Activated CD8-positive, alpha-beta T cell treated with anti-CD3 and anti-CD28 coated beads, Interleukin-2, amount 10 ng/mL, durations not matched to agents 7 days and 5 days (primary cell): ENCODE data around the gene POR. TPM values are rescaled to one million over a fixed set of nuclear protein-coding genes. Genes with fewer than 3 reads are reported as not detected.

Experiments used
- ATAC-seq: fragments of 150-1000 bp; cut with Tn5 transposase; one replicate; pipeline ENCODE4 v1.10.0; 2021; ENCODE audit warnings: moderate library complexity
- CTCF ChIA-PET: fragments of 350-600 bp; sonication (Branson Sonifier 250); formaldehyde crosslinking; loops from one replicate; lab custom pipeline; 2021; ENCODE audit warnings: antibody characterized with exemption; lab: Charles Lee
- POLR2A ChIA-PET: fragments of 350-600 bp; sonication (Branson Sonifier 250); formaldehyde crosslinking; loops from one replicate; lab custom pipeline; 2021; ENCODE audit warnings: antibody characterized with exemption; lab: Charles Lee
- DNase-seq: peaks from one replicate; pipeline ENCODE4 v3.0.0-alpha.2; 2020
- H3K27ac Mint-ChIP-seq: one replicate; pipeline ENCODE4 v1.8.0; 2021; ENCODE audit warnings: mild to moderate bottlenecking, mixed read lengths
- H3K27me3 Mint-ChIP-seq: one replicate; pipeline ENCODE4 v1.8.0; 2021; ENCODE audit warnings: low read depth, mixed read lengths
- H3K36me3 Mint-ChIP-seq: one replicate; pipeline ENCODE4 v1.8.0; 2021; ENCODE audit warnings: low read depth, mixed read lengths
- H3K4me1 Mint-ChIP-seq: one replicate; pipeline ENCODE4 v1.8.0; 2021; ENCODE audit warnings: low read depth, mixed read lengths
- H3K4me3 Mint-ChIP-seq: one replicate; pipeline ENCODE4 v1.8.0; 2021; ENCODE audit warnings: mild to moderate bottlenecking, mixed read lengths
- H3K9me3 Mint-ChIP-seq: one replicate; pipeline ENCODE4 v1.8.0; 2022; ENCODE audit warnings: mixed read lengths; ENCODE audit not compliant: insufficient read depth
- total RNA-seq, 2 experiments: library from RNA; stranded (reverse); gene quantifications; one replicate each; pipeline ENCODE4 v1.2.3, GENCODE V29; 2021

Gene POR
- total RNA-seq, 2 experiments from 2014 or later = 31.8 to 32.2 TPM

DNA sequence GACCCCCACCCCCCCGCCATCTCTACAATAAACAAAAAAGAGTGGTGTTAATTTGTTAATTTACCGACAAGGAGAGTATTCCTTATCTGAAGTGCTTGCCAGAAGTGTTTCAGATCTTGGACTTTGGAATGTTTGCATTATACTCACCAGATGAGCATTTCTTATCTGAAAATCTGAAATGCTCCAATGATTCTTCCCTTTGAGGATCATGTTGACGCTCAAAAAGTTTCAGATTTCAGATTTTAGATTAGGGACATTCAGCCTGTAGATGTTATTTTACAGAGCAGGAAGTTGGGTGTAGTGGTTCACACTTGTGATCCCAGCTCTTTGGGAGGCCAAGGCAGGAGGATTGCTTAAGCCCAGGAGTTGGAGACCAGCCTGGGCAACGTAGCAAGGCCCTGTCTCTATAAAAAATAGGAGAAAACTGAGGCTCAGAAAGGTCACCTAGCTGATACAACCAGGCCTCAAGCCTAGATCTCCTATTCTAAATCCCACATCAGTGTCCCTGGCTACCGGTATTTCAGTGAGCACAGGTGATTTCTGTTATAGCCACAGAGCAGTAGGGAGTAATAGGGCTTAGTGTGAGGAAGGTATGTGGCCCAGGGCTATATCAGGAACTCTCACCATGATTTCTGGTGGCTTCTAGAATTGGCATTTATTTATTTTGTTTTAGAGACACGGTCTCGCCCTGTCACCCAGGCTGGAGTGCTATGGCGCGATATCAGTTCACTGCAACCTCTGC, 44.0 kb downstream of the POR start:
- ATAC-seq = no peak
- no peaks in the 10 kb centered on the region for H3K27me3 Mint-ChIP-seq
- H3K36me3 Mint-ChIP-seq = no peaks in the 10 kb centered on the region

DNA sequence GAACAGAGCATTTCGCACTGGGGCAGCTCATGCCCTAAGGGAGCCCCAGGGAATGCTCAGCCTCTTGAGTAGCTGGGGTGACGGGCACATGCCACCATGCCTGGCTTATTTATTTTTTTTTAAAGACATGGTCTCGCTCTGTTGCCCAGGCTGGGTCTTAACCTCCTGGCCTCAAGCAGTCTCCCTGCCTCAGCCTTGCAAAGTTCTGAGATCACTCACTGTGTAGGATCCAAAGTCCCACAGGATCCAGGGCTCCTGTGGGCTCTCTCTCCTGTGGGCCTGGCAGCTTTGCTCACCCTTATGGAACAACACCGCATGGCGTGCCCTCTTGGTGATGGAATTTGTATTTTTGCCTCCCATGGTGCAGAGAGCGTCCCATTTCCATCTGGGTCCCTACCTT, 45.4 kb downstream of the POR start:
- H3K36me3 Mint-ChIP-seq = no peaks in the 10 kb centered on the region

More for the DNA sequence above, 44.0 kb downstream of the POR start:
- Mint-ChIP-seq H3K4me1 (no peaks in the 10 kb centered on the region), H3K27ac (no peak overlapping the region), H3K9me3 (no peaks in the 10 kb centered on the region), H3K4me3 (no peak overlapping the region)
- CTCF ChIA-PET = no interaction called here
- DNase-seq = no peak
- POLR2A ChIA-PET = interaction anchor here (1.0 kb wide), 1 partner anchor 30 kb away, joined by 3 read pairs; no protein-coding TSS in a partner anchor

DNA sequence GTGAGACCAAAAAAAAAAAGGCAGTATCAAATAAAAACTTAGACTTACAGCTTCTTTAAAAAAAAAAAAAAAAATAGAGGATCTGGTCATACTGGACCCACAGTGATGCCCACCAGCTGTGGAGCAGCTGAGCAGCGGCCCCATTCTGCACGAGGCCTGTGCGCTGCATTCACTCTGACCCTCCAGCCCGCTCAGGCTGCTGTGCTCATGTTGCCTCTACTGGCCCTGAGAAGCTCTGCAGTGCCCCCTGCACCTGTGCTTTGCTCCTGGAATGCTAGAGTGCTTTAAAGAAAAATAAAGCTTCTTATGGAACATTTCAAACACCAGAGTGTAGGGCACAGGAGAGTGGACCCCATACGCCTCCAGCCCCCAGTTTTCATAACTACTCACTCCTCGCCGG, 46.3 kb downstream of the POR start:
- ATAC-seq (no peak), DNase-seq (no peak)
- H3K36me3 Mint-ChIP-seq = no peaks in the 10 kb centered on the region
- ChIA-PET POLR2A (no interaction called here), CTCF (no interaction called here)
- no peak overlapping the region for H3K4me3 Mint-ChIP-seq
- no peaks in the 10 kb centered on the region for H3K27me3 Mint-ChIP-seq
- H3K9me3 Mint-ChIP-seq = no peaks in the 10 kb centered on the region
- H3K4me1 Mint-ChIP-seq = no peaks in the 10 kb centered on the region
- no peak overlapping the region for H3K27ac Mint-ChIP-seq

More for the DNA sequence above, 45.4 kb downstream of the POR start:
- POLR2A ChIA-PET = no interaction called here
- Mint-ChIP-seq H3K9me3 (no peaks in the 10 kb centered on the region), H3K27ac (no peak overlapping the region), H3K4me1 (no peaks in the 10 kb centered on the region), H3K27me3 (no peaks in the 10 kb centered on the region), H3K4me3 (no peak overlapping the region)
- CTCF ChIA-PET = no interaction called here
- no peak for DNase-seq
- ATAC-seq = no peak

- ChIA-PET POLR2A (no interaction called here), CTCF (no interaction called here)
- Mint-ChIP-seq H3K27ac (no peak overlapping the region), H3K27me3 (no peaks in the 10 kb centered on the region), H3K9me3 (no peaks in the 10 kb centered on the region), H3K36me3 (no peaks in the 10 kb centered on the region), H3K4me3 (no peak overlapping the region), H3K4me1 (no peaks in the 10 kb centered on the region)
- DNase-seq = no peak
- ATAC-seq = no peak
These were observed 47.8 kb downstream of the POR start for GRCh38 chr7:75962607-75963380.

DNA sequence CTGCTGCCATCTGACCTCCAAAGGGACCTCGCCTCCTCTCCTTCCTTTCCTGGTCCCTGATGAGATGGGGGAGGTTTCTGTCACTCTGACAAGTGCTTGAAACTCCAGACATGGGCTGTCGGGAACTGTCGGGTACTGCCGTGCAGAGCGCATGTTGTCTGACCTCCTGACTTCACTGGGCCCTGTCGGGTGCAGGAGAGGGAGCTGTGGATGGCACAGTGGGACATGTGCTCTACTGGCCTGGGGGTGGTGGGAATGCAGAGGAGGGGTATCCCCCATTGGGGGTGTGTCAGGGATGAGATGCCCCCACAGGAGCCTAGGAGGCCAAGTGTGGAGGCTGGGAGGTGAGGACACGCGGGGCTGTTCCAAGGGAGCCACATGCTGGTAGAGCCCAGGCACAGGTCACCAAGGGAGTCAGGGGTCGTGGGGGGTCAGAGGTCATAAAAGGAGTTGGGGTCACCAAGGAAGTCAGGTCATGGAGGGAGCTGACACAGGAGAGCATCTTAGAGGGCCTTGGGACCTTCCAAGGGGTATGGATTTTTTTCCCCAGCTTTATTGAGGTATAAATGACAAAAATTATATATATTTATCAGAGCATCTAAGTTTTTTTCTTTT, 48.5 kb downstream of the POR start:
- Mint-ChIP-seq H3K4me3 (no peak overlapping the region), H3K27me3 (no peaks in the 10 kb centered on the region), H3K9me3 (no peaks in the 10 kb centered on the region), H3K36me3 (no peaks in the 10 kb centered on the region), H3K4me1 (no peaks in the 10 kb centered on the region), H3K27ac (no peak overlapping the region)
- DNase-seq (no peak), ATAC-seq (no peak)
- POLR2A ChIA-PET = no interaction called here
- CTCF ChIA-PET = no interaction called here

- ATAC-seq = no peak
- no peak for DNase-seq
- Mint-ChIP-seq H3K27ac (no peak overlapping the region), H3K4me3 (no peak overlapping the region), H3K9me3 (no peaks in the 10 kb centered on the region), H3K4me1 (no peaks in the 10 kb centered on the region), H3K27me3 (no peaks in the 10 kb centered on the region), H3K36me3 (no peaks in the 10 kb centered on the region)
- POLR2A ChIA-PET = no interaction called here
- CTCF ChIA-PET = no interaction called here
These were observed 50.7 kb downstream of the POR start for GRCh38 chr7:75965617-75966016.

DNA sequence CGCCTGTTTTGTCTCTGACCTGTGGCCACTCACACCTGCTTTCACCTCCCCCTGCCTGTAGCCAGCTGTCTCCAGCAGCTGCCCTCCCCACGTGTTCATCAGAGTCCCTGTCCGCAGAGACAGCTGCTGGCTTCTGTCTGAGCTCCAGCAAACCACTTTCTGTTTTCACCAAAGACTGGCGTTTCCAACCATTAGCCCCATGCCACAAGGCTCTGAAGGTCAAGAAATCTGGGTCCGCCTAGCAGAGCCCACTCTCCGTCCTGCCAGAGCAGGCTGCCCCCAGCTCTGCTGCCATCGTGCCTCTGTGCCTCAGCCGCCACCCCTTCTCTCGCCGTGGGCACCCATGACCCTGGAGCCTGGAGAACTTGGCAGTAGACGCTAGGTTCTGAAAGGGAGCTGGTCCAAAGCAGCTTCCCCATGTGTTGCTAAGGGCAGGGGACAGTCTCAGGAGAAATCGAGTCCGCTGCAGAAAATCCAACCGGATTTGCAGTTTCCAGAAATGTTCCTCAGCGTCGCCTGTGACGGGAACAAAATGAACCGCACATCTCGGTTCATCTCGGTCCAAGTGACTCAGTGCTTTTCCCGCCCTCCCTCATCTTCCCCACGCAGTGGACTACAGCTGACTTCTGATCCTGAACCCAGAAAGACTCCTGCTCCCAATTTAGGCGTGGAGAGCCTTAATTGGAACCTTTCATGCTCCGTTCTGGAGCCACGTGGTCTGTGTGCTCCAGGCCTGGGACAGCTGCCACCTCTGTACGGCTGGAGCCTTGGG, 51.4 kb downstream of the POR start:
- Mint-ChIP-seq H3K27me3 (no peaks in the 10 kb centered on the region), H3K9me3 (no peaks in the 10 kb centered on the region), H3K36me3 (no peaks in the 10 kb centered on the region), H3K27ac (no peak overlapping the region), H3K4me3 (no peak overlapping the region), H3K4me1 (no peaks in the 10 kb centered on the region)
- no peak for ATAC-seq
- POLR2A ChIA-PET = no interaction called here
- CTCF ChIA-PET = no interaction called here
- DNase-seq = no peak

- POLR2A ChIA-PET = interaction anchor here (0.6 kb wide), 1 partner anchor 76 kb away, joined by 3 read pairs; no protein-coding TSS in a partner anchor
These were observed 52.1 kb downstream of the POR start for GRCh38 chr7:75967055-75967454.

GRCh38 chr7:75967487-75967997, 52.6 kb downstream of the POR start:
- POLR2A ChIA-PET = interaction anchor here (0.6 kb wide), 1 partner anchor 77 kb away, joined by 3 read pairs; no protein-coding TSS in a partner anchor

More at GRCh38 chr7:75967055-75967454, 52.1 kb downstream of the POR start:
- CTCF ChIA-PET = no interaction called here
- H3K27me3 Mint-ChIP-seq = no peaks in the 10 kb centered on the region
- no peaks in the 10 kb centered on the region for H3K36me3 Mint-ChIP-seq
- DNase-seq = no peak
- no peaks in the 10 kb centered on the region for H3K9me3 Mint-ChIP-seq
- ATAC-seq = no peak
- H3K27ac Mint-ChIP-seq = no peak overlapping the region
- no peaks in the 10 kb centered on the region for H3K4me1 Mint-ChIP-seq
- H3K4me3 Mint-ChIP-seq = no peak overlapping the region

GRCh38 chr7:75968012-75968411, 53.1 kb downstream of the POR start:
- Mint-ChIP-seq H3K36me3 (peaks cover 2% of the 10 kb centered on the region), H3K27ac (no peak overlapping the region), H3K27me3 (no peaks in the 10 kb centered on the region), H3K9me3 (no peaks in the 10 kb centered on the region), H3K4me1 (no peaks in the 10 kb centered on the region), H3K4me3 (no peak overlapping the region)
- POLR2A ChIA-PET = no interaction called here
- CTCF ChIA-PET = no interaction called here
- DNase-seq = no peak
- no peak for ATAC-seq

More at GRCh38 chr7:75967487-75967997, 52.6 kb downstream of the POR start:
- no peak overlapping the region for H3K4me3 Mint-ChIP-seq
- ATAC-seq = no peak
- CTCF ChIA-PET = no interaction called here
- H3K27me3 Mint-ChIP-seq = no peaks in the 10 kb centered on the region
- H3K4me1 Mint-ChIP-seq = no peaks in the 10 kb centered on the region
- no peaks in the 10 kb centered on the region for H3K9me3 Mint-ChIP-seq
- H3K27ac Mint-ChIP-seq = no peak overlapping the region
- DNase-seq = no peak
- peaks cover 2% of the 10 kb centered on the region for H3K36me3 Mint-ChIP-seq

DNA sequence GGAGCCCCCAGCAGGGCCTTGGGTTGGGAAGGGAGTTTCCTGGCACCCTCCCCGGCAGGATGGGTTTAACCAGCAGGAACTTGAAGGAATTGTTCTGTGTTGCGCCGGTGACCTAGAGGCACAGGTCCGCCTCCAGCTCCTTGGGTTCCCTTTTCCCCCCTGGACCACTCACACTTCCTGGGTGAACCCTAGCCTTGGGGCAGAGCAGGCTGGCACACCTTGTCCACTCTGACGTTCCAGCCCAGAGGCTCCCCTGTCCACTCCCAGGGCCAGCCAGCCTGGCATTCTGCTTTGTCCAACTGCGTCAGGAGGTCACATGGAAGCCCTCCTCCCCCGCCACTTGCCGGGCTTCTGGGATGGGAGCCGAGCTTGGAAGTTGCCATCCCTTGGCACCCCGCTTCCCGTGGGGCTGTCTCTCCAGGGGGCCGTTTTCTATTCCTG, 53.6 kb downstream of the POR start:
- Mint-ChIP-seq H3K27me3 (no peaks in the 10 kb centered on the region), H3K4me3 (no peak overlapping the region), H3K36me3 (peaks cover 2% of the 10 kb centered on the region), H3K27ac (no peak overlapping the region), H3K9me3 (no peaks in the 10 kb centered on the region), H3K4me1 (no peaks in the 10 kb centered on the region)
- DNase-seq = no peak
- CTCF ChIA-PET = no interaction called here
- POLR2A ChIA-PET = interaction anchor here (0.6 kb wide), 1 partner anchor 36 kb away, joined by 3 read pairs; no protein-coding TSS in a partner anchor
- ATAC-seq = no peak
